AG10803 (cell line): ENCODE measurements around the gene FGD4.

Experiments used
- DNase-seq: peaks from one replicate; pipeline ENCODE4 v3.0.0; 2010; ENCODE audit warnings: low read depth
- H3K4me3 ChIP-seq: 2 replicates; pipeline ENCODE4 v1.5.1; 2011; ENCODE audit warnings: mild to moderate bottlenecking, low read length, control low read depth
- CTCF ChIP-seq: conservative IDR thresholded peaks from 2 replicates; pipeline ENCODE4 v1.5.1; 2011; ENCODE audit warnings: mild to moderate bottlenecking, low read length, control low read depth, inconsistent platforms

Gene FGD4

GRCh38 chr12:32402170-32402569, 2.8 kb downstream of the FGD4 start:
- no peak for TF ChIP-seq CTCF
- H3K4me3 ChIP-seq: no peak overlapping the region
- DNase-seq: no peak

- no peak overlapping the region for H3K4me3 ChIP-seq
- DNase-seq: no peak
- TF ChIP-seq CTCF: no peak
These were observed 3.6 kb downstream of the FGD4 start for GRCh38 chr12:32402946-32403345.

GRCh38 chr12:32407795-32408194, 8.4 kb downstream of the FGD4 start:
- no peak for TF ChIP-seq CTCF
- H3K4me3 ChIP-seq: no peak overlapping the region
- no peak for DNase-seq

GRCh38 chr12:32413412-32413811, 14.1 kb downstream of the FGD4 start:
- DNase-seq: no peak
- no peak for TF ChIP-seq CTCF
- H3K4me3 ChIP-seq: no peak overlapping the region

- no peak overlapping the region for H3K4me3 ChIP-seq
- no peak for DNase-seq
- no peak for TF ChIP-seq CTCF
These were observed 18.9 kb downstream of the FGD4 start for GRCh38 chr12:32418221-32418620.

- no peak for TF ChIP-seq CTCF
- DNase-seq: no peak
- no peak overlapping the region for H3K4me3 ChIP-seq
These were observed 19.7 kb downstream of the FGD4 start for GRCh38 chr12:32418903-32419519.

GRCh38 chr12:32419520-32419960, 20.2 kb downstream of the FGD4 start:
- H3K4me3 ChIP-seq: no peak overlapping the region
- no peak for TF ChIP-seq CTCF

More at GRCh38 chr12:32419520-32419960, 20.2 kb downstream of the FGD4 start:
- DNase-seq: peak; percentile 22
